GM18951 (cell line): Measurements from ENCODE around the gene PDIK1L.

Source experiments
- POLR2A ChIP-seq: IDR thresholded peaks from 4 replicates; pipeline ENCODE4 v1.6.1; 2011; ENCODE audit warnings: mild to moderate bottlenecking; ENCODE audit not compliant: insufficient read length, insufficient read depth; ENCODE audit errors: extremely low read depth
- in situ Hi-C: fragments of 300-500 bp; cut with MboI; formaldehyde crosslinking; loops from one replicate; pipeline ENCODE4 v1.12.0; 2022; ENCODE audit warnings: low sequenced_read_pairs, mixed read lengths, inconsistent platforms; ENCODE audit not compliant: unreplicated experiment

Gene PDIK1L

GRCh38 chr1:26169198-26169554 lies 57.6 kb downstream of the PDIK1L start:
- in situ Hi-C loops, result no loop called here
- no peak for TF ChIP-seq POLR2A

- in situ Hi-C loops, result no loop called here
These were observed 58.2 kb downstream of the PDIK1L start, which contains the start of gene ZNF593 for GRCh38 chr1:26169669-26170471. TSS of gene ZNF593 (plus strand) at chr1:26169908. CDS start at chr1:26169984, 76 bp downstream.

GRCh38 chr1:26170472-26170821 lies 58.8 kb downstream of the PDIK1L start:
- in situ Hi-C loops, result no loop called here
- no peak for TF ChIP-seq POLR2A

More at GRCh38 chr1:26169669-26170471, 58.2 kb downstream of the PDIK1L start, which contains the start of gene ZNF593:
- TF ChIP-seq POLR2A, result peak; percentile 85

GRCh38 chr1:26171084-26172072 lies 59.8 kb downstream of the PDIK1L start, which contains the start of gene ZNF593OS:
TSS of gene ZNF593OS (minus strand) at chr1:26171832. CDS start at chr1:26171661, 171 bp downstream.
- TF ChIP-seq POLR2A, result no peak
- in situ Hi-C loops, result no loop called here
